Loucy (cell line): ENCODE measurements around the gene MUC6.

Experiments
- H2AFZ ChIP-seq: fragments of 200-600 bp; sonication (generic); 2 replicates; pipeline ENCODE4 v1.6.0; 2016; ENCODE audit warnings: antibody characterized with exemption, mild to moderate bottlenecking, low read length, moderate library complexity
- H3F3A ChIP-seq: fragments of 200-600 bp; 2 replicates; pipeline ENCODE4 v1.6.0; 2016; ENCODE audit warnings: antibody characterized with exemption, low read depth, mild to moderate bottlenecking
- H3K27me3 ChIP-seq: fragments of 200-600 bp; sonication (generic); 2 replicates; pipeline ENCODE4 v1.6.1; 2014; ENCODE audit warnings: low read length, mild to moderate bottlenecking; ENCODE audit not compliant: insufficient read depth, poor library complexity, severe bottlenecking
- H3K36me3 ChIP-seq: fragments of 200-600 bp; sonication (generic); 2 replicates; pipeline ENCODE4 v1.6.1; 2016; ENCODE audit warnings: low read length; ENCODE audit not compliant: insufficient read depth
- H3K4me1 ChIP-seq: fragments of 200-600 bp; sonication (generic); 2 replicates; pipeline ENCODE4 v1.5.1; 2014; ENCODE audit warnings: low read length, mild to moderate bottlenecking; ENCODE audit not compliant: insufficient read depth, poor library complexity, severe bottlenecking
- H3K4me2 ChIP-seq: fragments of 200-600 bp; sonication (generic); 2 replicates; pipeline ENCODE4 v1.6.0; 2014; ENCODE audit warnings: antibody characterized with exemption, low read length, low read depth, mild to moderate bottlenecking; ENCODE audit not compliant: poor library complexity, severe bottlenecking
- H3K4me3 ChIP-seq: fragments of 200-600 bp; sonication (generic); 2 replicates; pipeline ENCODE4 v1.5.1; 2014; ENCODE audit warnings: low read length, mild to moderate bottlenecking, mixed read lengths; ENCODE audit not compliant: poor library complexity, severe bottlenecking
- H3K79me2 ChIP-seq: fragments of 200-600 bp; sonication (generic); 2 replicates; pipeline ENCODE4 v1.6.1; 2014; ENCODE audit warnings: low read length; ENCODE audit not compliant: insufficient read depth
- H3K9ac ChIP-seq: fragments of 200-600 bp; sonication (generic); 2 replicates; pipeline ENCODE4 v1.6.0; 2014; ENCODE audit warnings: mild to moderate bottlenecking, low read depth, low read length, moderate library complexity; ENCODE audit not compliant: poor library complexity, severe bottlenecking
- H3K9me2 ChIP-seq: fragments of 200-600 bp; sonication (generic); replicated peaks from 2 replicates; pipeline ENCODE4 v1.6.1; 2016; ENCODE audit warnings: low read depth, low read length, mixed read lengths
- H3K9me3 ChIP-seq: fragments of 200-600 bp; sonication (generic); 2 replicates; pipeline ENCODE4 v1.6.1; 2014; ENCODE audit warnings: mild to moderate bottlenecking, antibody characterized with exemption, low read length, low read depth; ENCODE audit not compliant: insufficient read depth
- H4K20me1 ChIP-seq: fragments of 200-600 bp; sonication (generic); 2 replicates; pipeline ENCODE4 v1.6.0; 2014; ENCODE audit warnings: antibody characterized with exemption, low read length, mild to moderate bottlenecking; ENCODE audit not compliant: insufficient read depth, poor library complexity, severe bottlenecking
- EZH2phosphoT487 ChIP-seq: fragments of 200-600 bp; IDR thresholded peaks from 2 replicates; pipeline ENCODE4 v1.6.1; 2018; ENCODE audit warnings: antibody characterized with exemption, mild to moderate bottlenecking, moderate library complexity, borderline replicate concordance
- TF ChIP-seq, protein P1 (sequence below): fragments of 200-600 bp; sonication (generic); conservative IDR thresholded peaks from 2 replicates; pipeline ENCODE4 v1.5.1; 2014; ENCODE audit warnings: mild to moderate bottlenecking, antibody characterized with exemption, low read length

The MUC6 gene

DNA sequence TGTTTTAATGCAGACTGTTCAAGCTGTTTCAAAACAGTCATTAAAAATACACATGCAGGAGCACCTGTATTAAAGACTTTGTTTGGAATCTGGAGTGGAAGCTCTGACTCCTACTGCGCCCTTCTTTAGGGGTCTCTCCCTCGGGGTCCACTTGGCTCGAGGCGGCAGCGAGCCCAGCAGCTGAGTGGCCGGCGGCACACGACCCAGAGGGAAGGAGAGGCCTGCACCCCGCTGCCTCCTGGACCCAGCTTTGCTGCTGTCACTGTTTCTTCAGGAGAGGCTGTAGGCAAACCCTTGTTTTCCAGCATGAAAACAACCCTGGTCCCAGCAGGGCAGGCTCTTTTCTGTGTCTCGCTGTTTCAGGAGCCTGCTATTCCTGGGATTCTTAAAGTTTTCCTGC lies 29.2 kb downstream of the MUC6 start:
- H3K9me3 ChIP-seq: no peaks in the 10 kb centered on the region
- H3K4me2 ChIP-seq: no peak overlapping the region
- no peak overlapping the region for H3K9ac ChIP-seq
- no peaks in the 10 kb centered on the region for H3F3A ChIP-seq
- no peak overlapping the region for H2AFZ ChIP-seq
- H3K4me3 ChIP-seq: no peak overlapping the region
- peaks cover under 1% of the 10 kb centered on the region for H4K20me1 ChIP-seq
- TF ChIP-seq, protein P1, sequence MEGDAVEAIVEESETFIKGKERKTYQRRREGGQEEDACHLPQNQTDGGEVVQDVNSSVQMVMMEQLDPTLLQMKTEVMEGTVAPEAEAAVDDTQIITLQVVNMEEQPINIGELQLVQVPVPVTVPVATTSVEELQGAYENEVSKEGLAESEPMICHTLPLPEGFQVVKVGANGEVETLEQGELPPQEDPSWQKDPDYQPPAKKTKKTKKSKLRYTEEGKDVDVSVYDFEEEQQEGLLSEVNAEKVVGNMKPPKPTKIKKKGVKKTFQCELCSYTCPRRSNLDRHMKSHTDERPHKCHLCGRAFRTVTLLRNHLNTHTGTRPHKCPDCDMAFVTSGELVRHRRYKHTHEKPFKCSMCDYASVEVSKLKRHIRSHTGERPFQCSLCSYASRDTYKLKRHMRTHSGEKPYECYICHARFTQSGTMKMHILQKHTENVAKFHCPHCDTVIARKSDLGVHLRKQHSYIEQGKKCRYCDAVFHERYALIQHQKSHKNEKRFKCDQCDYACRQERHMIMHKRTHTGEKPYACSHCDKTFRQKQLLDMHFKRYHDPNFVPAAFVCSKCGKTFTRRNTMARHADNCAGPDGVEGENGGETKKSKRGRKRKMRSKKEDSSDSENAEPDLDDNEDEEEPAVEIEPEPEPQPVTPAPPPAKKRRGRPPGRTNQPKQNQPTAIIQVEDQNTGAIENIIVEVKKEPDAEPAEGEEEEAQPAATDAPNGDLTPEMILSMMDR: no peak
- no peak for TF ChIP-seq EZH2phosphoT487
- H3K4me1 ChIP-seq: no peaks in the 10 kb centered on the region
- H3K9me2 ChIP-seq: no peaks in the 10 kb centered on the region
- H3K36me3 ChIP-seq: peaks cover 90% of the 10 kb centered on the region; the same call in 1 of the 2 replicates
- no peaks in the 10 kb centered on the region for H3K79me2 ChIP-seq
- H3K27me3 ChIP-seq: no peaks in the 10 kb centered on the region

GRCh38 chr11:1006762-1007161 lies 29.8 kb downstream of the MUC6 start:
- no peak overlapping the region for H3K9ac ChIP-seq
- H4K20me1 ChIP-seq: peaks cover 4% of the 10 kb centered on the region
- no peak overlapping the region for H3K4me2 ChIP-seq
- H3F3A ChIP-seq: no peaks in the 10 kb centered on the region
- no peaks in the 10 kb centered on the region for H3K79me2 ChIP-seq
- no peak for TF ChIP-seq EZH2phosphoT487
- TF ChIP-seq, protein P1: no peak
- H3K4me1 ChIP-seq: no peaks in the 10 kb centered on the region
- H2AFZ ChIP-seq: no peak overlapping the region
- H3K36me3 ChIP-seq: peaks cover 91% of the 10 kb centered on the region; the same call in 1 of the 2 replicates
- no peak overlapping the region for H3K4me3 ChIP-seq
- no peaks in the 10 kb centered on the region for H3K9me2 ChIP-seq
- H3K9me3 ChIP-seq: no peaks in the 10 kb centered on the region
- no peaks in the 10 kb centered on the region for H3K27me3 ChIP-seq

DNA sequence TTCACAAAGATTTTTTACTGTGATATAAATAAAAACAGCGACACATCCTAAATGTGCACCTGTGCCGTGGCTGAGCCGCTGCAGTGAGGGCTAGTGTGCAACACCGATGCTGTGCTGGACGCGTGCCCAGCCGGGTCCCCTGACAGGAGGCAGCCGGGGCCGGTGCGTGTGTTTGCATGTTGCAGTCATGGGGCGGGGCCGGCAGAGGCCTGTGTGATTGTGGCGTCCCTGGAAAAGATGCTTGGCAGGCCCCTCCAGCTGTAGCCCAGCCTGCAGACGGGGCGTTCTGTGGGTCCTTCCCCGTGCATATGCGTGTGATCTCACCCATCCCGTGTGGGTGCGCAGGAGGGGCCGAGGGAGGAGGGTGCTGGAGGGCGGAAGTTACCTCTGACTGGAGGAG lies 30.6 kb downstream of the MUC6 start:
- Histone ChIP-seq H3K9me3 (no peaks in the 10 kb centered on the region), H3K9ac (no peak overlapping the region), H3K4me3 (no peak overlapping the region), H3K4me2 (no peak overlapping the region), H3K27me3 (no peaks in the 10 kb centered on the region), H4K20me1 (peaks cover 4% of the 10 kb centered on the region), H3F3A (no peaks in the 10 kb centered on the region), H3K36me3 (peaks cover 91% of the 10 kb centered on the region; the same call in 1 of the 2 replicates), H3K79me2 (no peaks in the 10 kb centered on the region), H3K4me1 (no peaks in the 10 kb centered on the region), H3K9me2 (no peaks in the 10 kb centered on the region), H2AFZ (no peak overlapping the region)
- TF ChIP-seq, protein P1: no peak
- no peak for TF ChIP-seq EZH2phosphoT487
